Stomach (tissue), 4 donors: ENCODE measurements around the gene C7orf33.
"Not testable (repeated sequence)": the region's sequence is repeated elsewhere in the genome, so short reads cannot be mapped to it uniquely, and the experiment has no call there.

ENCODE experiments used
- CTCF ChIP-seq, 7 experiments: fragments of 450-650 bp in 4 of 7; fragments of 200-600 bp in 3 of 7; sonication (generic) in 3 of 7; IDR thresholded peaks; one replicate each; pipeline ENCODE4 v1.5.1; 2016 to 2019; ENCODE audit warnings: antibody characterized with exemption in 7 of 7, control low read depth in 2 of 7, mild to moderate bottlenecking in 1 of 7
- EP300 ChIP-seq: sonication (generic); formaldehyde crosslinking; IDR thresholded peaks from one replicate; pipeline ENCODE4 v1.6.1; 2017; ENCODE audit warnings: antibody characterized with exemption
- POLR2A ChIP-seq, 4 donors: fragments of 450-650 bp; IDR thresholded peaks; one replicate each; pipeline ENCODE4 v1.6.1; 2016; ENCODE audit warnings: antibody characterized with exemption in 4 of 4, control low read depth in 2 of 4, mild to moderate bottlenecking in 1 of 4, moderate library complexity in 1 of 4
- POLR2AphosphoS5 ChIP-seq, 3 donors: sonication (generic); formaldehyde crosslinking; IDR thresholded peaks; one replicate each; pipeline ENCODE4 v1.6.1; 2016; ENCODE audit warnings: antibody characterized with exemption in 3 of 3

GRCh38 chr7:148564275-148564951 lies 26.2 kb upstream of the C7orf33 start:
- TF ChIP-seq CTCF (IDR thresholded peaks at IDR 0.05); EP300; POLR2A (IDR thresholded peaks at IDR 0.05): not testable (repeated sequence)
- peak in 1 of 3 donors; percentile 24 for TF ChIP-seq POLR2AphosphoS5 (IDR thresholded peaks at IDR 0.05)
